Tibial nerve (tissue), 4 donors: ENCODE data around the gene ATP12A. TPM values are rescaled to one million over a fixed set of nuclear protein-coding genes. Genes with fewer than 3 reads are reported as not detected.

Source experiments
- DNase-seq, 2 donors: peaks; one replicate each; pipeline ENCODE4 v3.0.0-alpha.2; 2019; ENCODE audit warnings: low spot score in 2 of 2
- H3K27ac ChIP-seq, 4 donors: fragments of 200-600 bp; sonication (generic) in 3 of 4; one replicate each; pipeline ENCODE4 v1.5.1; 2017 to 2019; ENCODE audit warnings: mild to moderate bottlenecking in 1 of 4
- H3K27me3 ChIP-seq, 2 donors: fragments of 200-600 bp; sonication (generic) in 1 of 2; one replicate each; pipeline versions ENCODE4 v1.5.1 to v1.6.0; 2017 to 2019
- H3K36me3 ChIP-seq, 3 donors: fragments of 200-600 bp; sonication (generic); one replicate each; pipeline ENCODE4 v1.5.1; 2018 to 2019
- H3K4me1 ChIP-seq, 4 donors: fragments of 200-600 bp; sonication (generic) in 3 of 4; one replicate each; pipeline ENCODE4 v1.5.1; 2017 to 2019
- H3K4me3 ChIP-seq, 4 donors: fragments of 200-600 bp; sonication (generic) in 3 of 4; one replicate each; pipeline ENCODE4 v1.5.1; 2017 to 2019; ENCODE audit warnings: mild to moderate bottlenecking in 1 of 4, moderate library complexity in 1 of 4
- H3K9me3 ChIP-seq, 4 donors: fragments of 200-600 bp; sonication (generic) in 3 of 4; one replicate each; pipeline ENCODE4 v1.5.1; 2017 to 2019
- EP300 ChIP-seq, 2 donors: sonication (generic); formaldehyde crosslinking; IDR thresholded peaks; one replicate each; pipeline ENCODE4 v1.6.1; 2017; ENCODE audit warnings: antibody characterized with exemption in 2 of 2, mild to moderate bottlenecking in 1 of 2
- POLR2A ChIP-seq, 2 donors: fragments of 450-650 bp; IDR thresholded peaks; one replicate each; pipeline ENCODE4 v1.6.1; 2017; ENCODE audit warnings: antibody characterized with exemption in 2 of 2, mild to moderate bottlenecking in 2 of 2, moderate library complexity in 2 of 2
- WGBS, 2 donors: methylation state at CpG; one replicate each; pipeline ENCODE4 v1.1.5; 2018; 5-methylcytosine and 5-hydroxymethylcytosine counted together
- total RNA-seq, 4 donors: library from RNA; depleted of rRNA; stranded (reverse); fragments of >200 nt; gene quantifications; one replicate each; pipeline ENCODE4 v1.1.0, GENCODE V29; 2016
- TF ChIP-seq, protein P1 (sequence below), 5 experiments: fragments of 200-600 bp in 3 of 5; fragments of 450-650 bp in 2 of 5; sonication (generic) in 3 of 5; IDR thresholded peaks; one replicate each; pipeline ENCODE4 v1.5.1; 2016 to 2019; ENCODE audit warnings: antibody characterized with exemption in 5 of 5, mild to moderate bottlenecking in 3 of 5, moderate library complexity in 2 of 5

The ATP12A gene
- total RNA-seq, 4 donors from 2014 or later = not detected

DNA sequence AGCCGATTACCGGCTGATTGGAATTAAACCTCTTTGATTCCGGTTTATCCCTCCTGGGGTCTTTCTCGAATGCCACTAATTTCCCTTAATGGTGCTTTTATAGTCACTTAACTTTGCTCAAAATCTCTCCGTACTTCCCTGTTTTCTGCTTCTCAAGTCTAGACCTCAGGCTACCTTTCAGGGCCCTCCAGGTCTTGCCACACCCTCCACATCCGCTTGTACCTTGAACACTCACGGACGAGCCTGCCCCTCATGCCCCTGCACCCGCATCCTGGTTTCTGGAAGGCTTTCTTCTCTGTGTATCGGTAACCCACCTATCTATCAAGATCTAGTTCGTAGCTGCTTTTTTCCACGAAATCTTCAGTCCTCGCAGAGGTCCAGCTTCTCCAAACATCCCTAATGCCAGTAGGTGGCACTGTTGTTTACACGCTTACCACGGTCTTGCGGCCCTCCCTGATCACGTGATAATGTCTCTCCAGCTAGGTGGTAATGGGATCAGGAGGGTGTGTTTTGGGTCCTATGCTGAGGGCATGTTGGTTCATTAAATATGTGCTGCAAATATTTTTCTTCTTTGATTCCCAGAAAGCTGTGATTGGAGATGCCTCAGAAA, 13.8 kb downstream of the ATP12A start:
- Histone ChIP-seq H3K27ac (no peak overlapping the region), H3K27me3 (no peaks in the 10 kb centered on the region), H3K4me3 (no peak overlapping the region), H3K4me1 (peaks cover 0 to 3% (median 0%) of the 10 kb centered on the region in 4 donors), H3K9me3 (no peaks in the 10 kb centered on the region), H3K36me3 (no peaks in the 10 kb centered on the region)
- TF ChIP-seq, protein P1, sequence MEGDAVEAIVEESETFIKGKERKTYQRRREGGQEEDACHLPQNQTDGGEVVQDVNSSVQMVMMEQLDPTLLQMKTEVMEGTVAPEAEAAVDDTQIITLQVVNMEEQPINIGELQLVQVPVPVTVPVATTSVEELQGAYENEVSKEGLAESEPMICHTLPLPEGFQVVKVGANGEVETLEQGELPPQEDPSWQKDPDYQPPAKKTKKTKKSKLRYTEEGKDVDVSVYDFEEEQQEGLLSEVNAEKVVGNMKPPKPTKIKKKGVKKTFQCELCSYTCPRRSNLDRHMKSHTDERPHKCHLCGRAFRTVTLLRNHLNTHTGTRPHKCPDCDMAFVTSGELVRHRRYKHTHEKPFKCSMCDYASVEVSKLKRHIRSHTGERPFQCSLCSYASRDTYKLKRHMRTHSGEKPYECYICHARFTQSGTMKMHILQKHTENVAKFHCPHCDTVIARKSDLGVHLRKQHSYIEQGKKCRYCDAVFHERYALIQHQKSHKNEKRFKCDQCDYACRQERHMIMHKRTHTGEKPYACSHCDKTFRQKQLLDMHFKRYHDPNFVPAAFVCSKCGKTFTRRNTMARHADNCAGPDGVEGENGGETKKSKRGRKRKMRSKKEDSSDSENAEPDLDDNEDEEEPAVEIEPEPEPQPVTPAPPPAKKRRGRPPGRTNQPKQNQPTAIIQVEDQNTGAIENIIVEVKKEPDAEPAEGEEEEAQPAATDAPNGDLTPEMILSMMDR (IDR thresholded peaks at IDR 0.05) = peak; percentile 21 to 39 (median 35)
- no peak for TF ChIP-seq EP300 (IDR thresholded peaks at IDR 0.05)
- 34 to 38% methylated on average over 17 of the region's 17 CpGs for WGBS, 2 donors
- peak in 1 of 2 donors; percentile 32 for DNase-seq

DNA sequence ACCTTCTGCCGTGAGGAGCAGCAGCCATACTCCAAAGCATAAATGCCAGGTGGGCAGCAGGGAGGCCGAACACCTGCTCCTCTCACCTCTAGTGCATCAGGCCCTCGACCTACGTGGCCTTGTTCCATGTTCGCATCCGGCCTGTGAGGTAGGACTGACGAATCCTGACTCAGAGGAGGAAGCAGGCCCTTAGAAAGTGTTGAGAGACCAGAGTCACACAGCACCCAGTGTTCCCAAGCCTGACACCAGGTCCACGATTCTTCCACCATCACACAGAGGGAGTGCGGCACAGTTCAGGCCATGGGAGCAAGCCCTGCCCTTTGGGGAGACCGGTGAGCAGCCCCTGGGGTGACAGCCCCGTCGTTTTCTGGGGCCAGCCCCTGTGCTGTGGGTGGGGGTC, 14.7 kb downstream of the ATP12A start:
- H3K4me3 ChIP-seq = no peak overlapping the region
- DNase-seq = no peak
- peaks cover 0 to 3% (median 0%) of the 10 kb centered on the region in 4 donors for H3K4me1 ChIP-seq
- no peak for TF ChIP-seq EP300 (IDR thresholded peaks at IDR 0.05)
- TF ChIP-seq, protein P1 (IDR thresholded peaks at IDR 0.05) = no peak
- TF ChIP-seq POLR2A (IDR thresholded peaks at IDR 0.05) = no peak
- no peaks in the 10 kb centered on the region for H3K27me3 ChIP-seq
- no peak overlapping the region for H3K27ac ChIP-seq
- no peaks in the 10 kb centered on the region for H3K9me3 ChIP-seq
- 80 to 95% methylated on average over 6 to 12 of the region's 12 CpGs for WGBS, 2 donors
- H3K36me3 ChIP-seq = no peaks in the 10 kb centered on the region

DNA sequence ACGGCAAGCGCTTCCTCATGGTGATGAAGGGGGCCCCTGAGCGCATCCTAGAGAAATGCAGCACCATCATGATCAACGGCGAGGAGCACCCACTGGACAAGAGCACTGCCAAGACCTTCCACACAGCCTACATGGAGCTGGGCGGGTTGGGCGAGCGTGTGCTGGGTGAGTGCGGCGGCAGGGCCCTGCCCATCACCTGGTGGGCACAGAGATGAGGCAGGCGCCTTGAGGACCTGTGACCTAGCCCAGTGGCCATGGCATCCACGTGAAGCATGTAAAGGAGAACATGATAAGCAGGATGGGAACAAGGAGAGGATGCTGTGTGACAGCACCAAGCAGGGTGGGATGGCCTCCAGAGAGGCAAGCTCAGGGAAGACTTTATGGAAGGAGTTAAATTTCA, 18.5 kb downstream of the ATP12A start:
- no peak for DNase-seq
- no peaks in the 10 kb centered on the region for H3K36me3 ChIP-seq
- no peaks in the 10 kb centered on the region for H3K27me3 ChIP-seq
- H3K4me3 ChIP-seq = no peak overlapping the region
- H3K27ac ChIP-seq = no peak overlapping the region
- 90 to 92% methylated on average over 11 to 12 of the region's 12 CpGs for WGBS, 2 donors
- peaks cover 0 to 3% (median 0%) of the 10 kb centered on the region in 4 donors for H3K4me1 ChIP-seq
- no peaks in the 10 kb centered on the region for H3K9me3 ChIP-seq
- TF ChIP-seq, protein P1 (IDR thresholded peaks at IDR 0.05) = no peak
- TF ChIP-seq POLR2A (IDR thresholded peaks at IDR 0.05) = no peak
- TF ChIP-seq EP300 (IDR thresholded peaks at IDR 0.05) = no peak

DNA sequence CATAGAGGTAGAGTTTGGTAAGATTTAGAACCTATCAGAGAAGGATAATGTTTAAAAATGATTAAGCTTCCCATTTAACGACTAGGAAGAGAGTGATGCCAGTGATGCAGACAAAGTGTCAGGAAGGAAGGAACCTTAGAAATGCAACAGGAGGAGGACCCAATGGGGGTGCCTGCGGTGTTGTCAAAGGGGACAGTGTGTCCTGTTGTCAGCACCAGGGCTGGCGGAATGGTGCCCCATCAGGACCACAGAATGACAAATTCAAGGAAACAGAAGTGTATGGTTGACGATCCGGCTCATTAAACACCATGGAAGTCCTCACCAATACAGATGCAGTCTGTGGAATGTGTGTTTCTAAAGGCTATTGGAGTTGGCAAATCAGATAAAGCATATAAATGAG, 19.3 kb downstream of the ATP12A start:
- H3K36me3 ChIP-seq = no peaks in the 10 kb centered on the region
- no peaks in the 10 kb centered on the region for H3K27me3 ChIP-seq
- DNase-seq = no peak
- H3K4me1 ChIP-seq = no peaks in the 10 kb centered on the region
- 88 to 92% methylated on average over 5 of the region's 5 CpGs for WGBS, 2 donors
- H3K4me3 ChIP-seq = no peak overlapping the region
- H3K27ac ChIP-seq = no peak overlapping the region
- TF ChIP-seq POLR2A (IDR thresholded peaks at IDR 0.05) (no peak), EP300 (IDR thresholded peaks at IDR 0.05) (no peak)
- TF ChIP-seq, protein P1 (IDR thresholded peaks at IDR 0.05) = no peak
- no peaks in the 10 kb centered on the region for H3K9me3 ChIP-seq

DNA sequence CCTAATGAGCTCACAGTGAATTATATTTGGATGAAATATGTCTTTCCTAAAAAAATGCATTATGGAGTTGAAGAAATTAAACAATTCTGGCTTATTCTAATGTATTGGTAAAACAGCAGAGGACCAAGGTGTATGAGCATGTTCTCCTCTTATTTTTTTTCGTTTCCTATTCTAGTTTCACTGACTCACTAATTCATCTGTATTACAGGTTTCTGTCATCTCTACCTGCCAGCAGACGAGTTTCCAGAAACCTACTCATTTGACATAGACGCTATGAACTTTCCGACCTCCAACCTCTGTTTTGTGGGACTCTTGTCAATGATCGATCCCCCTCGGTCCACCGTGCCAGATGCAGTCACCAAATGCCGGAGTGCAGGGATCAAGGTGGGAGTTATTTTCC, 20.3 kb downstream of the ATP12A start:
- H3K27ac ChIP-seq = no peak overlapping the region
- H3K9me3 ChIP-seq = no peaks in the 10 kb centered on the region
- no peak for TF ChIP-seq EP300 (IDR thresholded peaks at IDR 0.05)
- no peak for TF ChIP-seq POLR2A (IDR thresholded peaks at IDR 0.05)
- TF ChIP-seq, protein P1 (IDR thresholded peaks at IDR 0.05) = no peak
- H3K4me1 ChIP-seq = no peaks in the 10 kb centered on the region
- H3K36me3 ChIP-seq = no peaks in the 10 kb centered on the region
- DNase-seq = no peak
- no peaks in the 10 kb centered on the region for H3K27me3 ChIP-seq
- WGBS, 2 donors = 89 to 91% methylated on average over 8 of the region's 8 CpGs
- H3K4me3 ChIP-seq = no peak overlapping the region
